OCI-LY7 (cell line): Measurements from ENCODE around the gene PIGO. TPM values are rescaled to one million over a fixed set of nuclear protein-coding genes. Genes with fewer than 3 reads are reported as not detected.

Experiments used
- BruUV-seq: library from RNA; stranded (reverse); fragments of 400-500 nt; replicated peaks from 2 replicates; lab custom pipeline; 2021; lab: Mats Ljungman, UMichigan
- CTCF ChIA-PET: fragments of 300-600 bp; sonication (Branson Sonifier 250); formaldehyde crosslinking; loops from one replicate; lab custom pipeline; 2022; ENCODE audit warnings: antibody characterized with exemption; ENCODE audit not compliant: unreplicated experiment; lab: Charles Lee
- POLR2A ChIA-PET: fragments of 300-600 bp; sonication (Branson Sonifier 250); formaldehyde crosslinking; loops from one replicate; lab custom pipeline; 2022; ENCODE audit warnings: antibody characterized with exemption; lab: Charles Lee
- DNase-seq: peaks from one replicate; pipeline ENCODE4 v3.0.0-alpha.2; 2015; ENCODE audit warnings: low spot score
- H2AFZ ChIP-seq: fragments of 200-600 bp; sonication (generic), shearing (Covaris generic); 2 replicates; pipeline ENCODE4 v1.6.1; 2014; ENCODE audit warnings: mild to moderate bottlenecking, antibody characterized with exemption, low read length, moderate library complexity
- H3K27ac ChIP-seq: fragments of 200-600 bp; sonication (generic); 2 replicates; pipeline ENCODE4 v1.5.1; 2014; ENCODE audit warnings: mixed run types, low read depth, mild to moderate bottlenecking, moderate library complexity, low read length, inconsistent platforms; ENCODE audit not compliant: poor library complexity, severe bottlenecking
- H3K36me3 ChIP-seq: fragments of 200-600 bp; sonication (generic); 2 replicates; pipeline ENCODE4 v1.6.1; 2014; ENCODE audit warnings: mild to moderate bottlenecking, antibody characterized with exemption, low read length, moderate library complexity, mixed read lengths; ENCODE audit not compliant: insufficient read depth
- H3K4me1 ChIP-seq: fragments of 200-600 bp; sonication (generic); 2 replicates; pipeline ENCODE4 v1.5.1; 2014; ENCODE audit warnings: mild to moderate bottlenecking, low read length; ENCODE audit not compliant: insufficient read depth, poor library complexity, severe bottlenecking
- H3K4me2 ChIP-seq: fragments of 200-600 bp; sonication (generic); 2 replicates; pipeline ENCODE4 v1.6.1; 2014; ENCODE audit warnings: mild to moderate bottlenecking, low read length
- H3K4me3 ChIP-seq: fragments of 200-600 bp; sonication (generic); 2 replicates; pipeline ENCODE4 v1.5.1; 2014; ENCODE audit warnings: mild to moderate bottlenecking, low read depth, low read length; ENCODE audit not compliant: poor library complexity, severe bottlenecking
- H3K79me2 ChIP-seq: fragments of 200-600 bp; sonication (generic); 2 replicates; pipeline ENCODE4 v1.6.1; 2016; ENCODE audit warnings: low read depth, mild to moderate bottlenecking, low read length, moderate library complexity, mixed read lengths; ENCODE audit not compliant: insufficient read depth
- H3K9me2 ChIP-seq: fragments of 200-600 bp; sonication (generic); 2 replicates; pipeline ENCODE4 v1.6.1; 2016; ENCODE audit warnings: mild to moderate bottlenecking, low read length, mixed read lengths; ENCODE audit not compliant: insufficient read depth
- H3K9me3 ChIP-seq: fragments of 200-600 bp; sonication (generic); 2 replicates; pipeline ENCODE4 v1.6.1; 2014; ENCODE audit warnings: mild to moderate bottlenecking, mixed run types, low read length, mixed read lengths
- H4K20me1 ChIP-seq: fragments of 200-600 bp; sonication (generic); 2 replicates; pipeline ENCODE4 v1.6.1; 2014; ENCODE audit warnings: mild to moderate bottlenecking, antibody characterized with exemption, low read length, moderate library complexity, mixed read lengths; ENCODE audit not compliant: insufficient read depth
- EZH2phosphoT487 ChIP-seq: fragments of 200-600 bp; sonication (generic); IDR thresholded peaks from 2 replicates; pipeline ENCODE4 v1.6.1; 2018; ENCODE audit warnings: low read depth, borderline replicate concordance, mild to moderate bottlenecking, mixed run types, antibody characterized with exemption, low read length, moderate library complexity, mixed read lengths
- intact Hi-C: fragments of 100-400 bp; cut with micrococcal nuclease; formaldehyde crosslinking; loops from one replicate; pipeline ENCODE4 v1.10.0; 2022; ENCODE audit not compliant: unreplicated experiment
- total RNA-seq, 2 experiments: library from RNA; depleted of rRNA in 1 of 2; stranded (reverse); fragments of >200 nt in 1 of 2; shearing (Covaris generic) in 1 of 2; gene quantifications; 2 replicates each; pipeline ENCODE4 v1.2.3, GENCODE V29; 2014 to 2022
- TF ChIP-seq, protein P1 (sequence below): fragments of 200-600 bp; sonication (generic); conservative IDR thresholded peaks from 2 replicates; pipeline ENCODE4 v1.5.1; 2014; ENCODE audit warnings: mild to moderate bottlenecking, antibody characterized with exemption, low read length, moderate library complexity, mixed read lengths

Gene PIGO
- total RNA-seq, 2 experiments from 2014 or later = 16.0 to 27.5 TPM

DNA sequence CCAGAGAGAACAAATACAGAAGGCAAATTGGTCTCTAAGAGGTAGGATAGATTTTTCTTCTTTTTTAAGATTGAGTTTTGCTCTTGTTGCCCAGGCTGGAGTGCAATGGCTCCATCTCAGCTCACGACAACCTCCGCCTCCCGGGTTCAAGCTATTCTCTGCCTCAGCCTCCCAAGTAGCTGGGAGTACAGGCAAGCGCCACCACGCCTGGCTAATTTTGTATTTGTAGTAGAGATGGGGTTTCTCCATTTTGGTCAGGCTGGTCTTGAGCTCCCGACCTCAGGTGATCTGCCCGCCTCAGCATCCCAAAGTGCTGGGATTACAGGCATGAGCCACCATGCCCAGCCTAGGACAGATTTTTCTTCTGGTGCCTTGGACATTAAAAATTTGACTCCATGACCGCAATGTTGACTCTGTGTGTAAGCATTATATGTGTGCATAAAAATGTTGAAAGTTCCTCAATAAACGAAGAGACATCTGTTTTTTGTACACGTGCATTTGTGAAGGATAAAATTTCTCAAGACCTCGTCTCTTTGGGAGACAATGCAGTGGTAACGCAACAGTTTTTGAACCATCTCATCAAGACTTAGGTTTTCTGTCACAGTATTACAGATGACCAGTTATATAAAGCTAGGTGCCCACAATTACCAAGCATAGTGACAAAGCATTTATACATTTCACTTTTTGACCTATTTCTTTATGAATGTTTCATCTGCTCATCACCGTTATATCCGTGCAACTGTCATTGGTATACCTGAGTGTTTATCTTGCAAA lies 41.3 kb downstream of the PIGO start:
- peaks cover 95% of the 10 kb centered on the region for H3K36me3 ChIP-seq
- H3K9me2 ChIP-seq = no peaks in the 10 kb centered on the region
- no peak overlapping the region for H2AFZ ChIP-seq
- ChIA-PET POLR2A (no interaction called here), CTCF (no interaction called here)
- no peak for DNase-seq
- no peaks in the 10 kb centered on the region for H3K79me2 ChIP-seq
- no peaks in the 10 kb centered on the region for H3K4me1 ChIP-seq
- no peak overlapping the region for H3K4me2 ChIP-seq
- BruUV-seq = no TSS peak
- no peaks in the 10 kb centered on the region for H3K9me3 ChIP-seq
- intact Hi-C loops = no loop called here
- H3K4me3 ChIP-seq = no peak overlapping the region
- TF ChIP-seq EZH2phosphoT487 = no peak
- TF ChIP-seq, protein P1, sequence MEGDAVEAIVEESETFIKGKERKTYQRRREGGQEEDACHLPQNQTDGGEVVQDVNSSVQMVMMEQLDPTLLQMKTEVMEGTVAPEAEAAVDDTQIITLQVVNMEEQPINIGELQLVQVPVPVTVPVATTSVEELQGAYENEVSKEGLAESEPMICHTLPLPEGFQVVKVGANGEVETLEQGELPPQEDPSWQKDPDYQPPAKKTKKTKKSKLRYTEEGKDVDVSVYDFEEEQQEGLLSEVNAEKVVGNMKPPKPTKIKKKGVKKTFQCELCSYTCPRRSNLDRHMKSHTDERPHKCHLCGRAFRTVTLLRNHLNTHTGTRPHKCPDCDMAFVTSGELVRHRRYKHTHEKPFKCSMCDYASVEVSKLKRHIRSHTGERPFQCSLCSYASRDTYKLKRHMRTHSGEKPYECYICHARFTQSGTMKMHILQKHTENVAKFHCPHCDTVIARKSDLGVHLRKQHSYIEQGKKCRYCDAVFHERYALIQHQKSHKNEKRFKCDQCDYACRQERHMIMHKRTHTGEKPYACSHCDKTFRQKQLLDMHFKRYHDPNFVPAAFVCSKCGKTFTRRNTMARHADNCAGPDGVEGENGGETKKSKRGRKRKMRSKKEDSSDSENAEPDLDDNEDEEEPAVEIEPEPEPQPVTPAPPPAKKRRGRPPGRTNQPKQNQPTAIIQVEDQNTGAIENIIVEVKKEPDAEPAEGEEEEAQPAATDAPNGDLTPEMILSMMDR = no peak
- no peak overlapping the region for H3K27ac ChIP-seq
- H4K20me1 ChIP-seq = no peaks in the 10 kb centered on the region

DNA sequence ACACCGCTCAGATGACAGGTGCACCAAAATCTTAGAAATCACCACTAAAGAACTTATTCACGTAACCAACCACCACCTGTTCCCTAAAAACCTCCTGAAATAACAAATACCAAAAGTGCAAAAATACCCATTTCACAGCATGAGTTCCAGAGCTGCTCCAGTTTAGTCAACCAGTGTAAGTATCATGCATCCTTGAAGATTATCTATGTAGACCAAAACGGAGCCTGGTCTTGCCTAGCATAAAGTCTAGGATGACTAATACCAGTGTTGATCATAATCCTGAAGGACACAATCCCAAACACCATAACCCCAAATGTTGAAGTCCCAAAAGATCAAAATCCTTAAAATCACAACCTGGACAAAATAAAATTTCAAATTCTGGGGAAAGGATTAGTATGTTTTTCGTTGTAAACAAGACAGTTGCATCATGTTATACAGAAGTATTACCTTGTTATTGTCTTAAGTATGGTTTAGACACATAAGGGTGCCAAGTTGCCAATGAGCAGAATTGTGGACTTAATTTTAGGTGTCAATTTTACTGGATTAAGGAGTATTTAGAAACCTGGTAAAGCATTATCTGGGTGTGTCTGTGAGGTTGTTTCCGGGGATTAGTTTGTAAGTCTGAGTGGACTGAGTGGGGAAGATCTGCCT lies 42.1 kb downstream of the PIGO start:
- Histone ChIP-seq H3K36me3 (peaks cover 95% of the 10 kb centered on the region), H3K9me3 (no peaks in the 10 kb centered on the region), H4K20me1 (no peaks in the 10 kb centered on the region), H3K4me3 (no peak overlapping the region), H2AFZ (no peak overlapping the region), H3K4me1 (no peaks in the 10 kb centered on the region), H3K9me2 (no peaks in the 10 kb centered on the region), H3K27ac (no peak overlapping the region), H3K4me2 (no peak overlapping the region), H3K79me2 (no peaks in the 10 kb centered on the region)
- TF ChIP-seq, protein P1 = no peak
- no peak for TF ChIP-seq EZH2phosphoT487
- no TSS peak for BruUV-seq
- POLR2A ChIA-PET = no interaction called here
- CTCF ChIA-PET = no interaction called here
- intact Hi-C loops = no loop called here
- no peak for DNase-seq
